ENCODE measurements around the gene TPGS1. TPM values are rescaled to one million over a fixed set of nuclear protein-coding genes. Genes with fewer than 3 reads are reported as not detected.

TPGS1 gene
- total RNA-seq, 1 donor from 2014 or later = 18.0 TPM

DNA sequence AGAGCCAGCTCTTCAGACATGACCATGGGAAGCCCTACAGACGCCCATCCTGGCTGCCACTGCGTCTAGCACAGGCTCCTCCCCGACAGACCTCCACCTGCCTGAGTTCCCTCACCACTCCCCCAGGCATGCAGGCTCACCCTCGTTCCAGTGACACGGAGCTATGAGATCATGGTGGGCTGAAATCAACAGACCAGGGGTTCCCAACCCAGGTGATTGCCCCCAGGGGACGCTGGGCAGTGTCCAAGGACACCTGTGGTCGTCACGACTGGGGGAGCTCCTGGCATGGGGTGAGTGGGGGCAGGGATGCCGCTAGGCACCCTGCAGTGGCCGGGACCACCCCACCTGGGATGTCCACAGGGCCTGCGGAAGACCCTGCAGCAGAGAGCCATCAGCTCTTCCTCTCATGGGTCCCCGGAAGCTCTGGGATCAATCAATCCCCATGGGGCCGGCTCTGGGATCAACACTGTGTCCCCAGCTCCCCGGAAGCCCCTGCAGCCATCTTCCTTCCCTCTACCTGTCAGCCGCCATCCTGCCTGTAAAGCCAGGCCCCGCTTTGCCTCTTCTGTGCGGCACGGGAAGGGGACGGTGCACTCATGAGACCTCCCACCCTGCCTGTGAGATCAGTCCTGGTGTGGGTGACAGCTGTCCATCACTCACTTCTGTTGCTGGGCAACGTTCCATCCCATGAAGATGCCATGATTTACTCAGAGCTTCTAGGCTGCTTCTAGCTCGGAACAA is 23.8 kb upstream of the TPGS1 start:
- Mint-ChIP-seq H3K4me1 (ENCODE audit: unreplicated experiment) (peaks cover 2% of the 10 kb centered on the region), H3K4me3 (ENCODE audit: unreplicated experiment) (no peak overlapping the region), H3K27me3 (ENCODE audit: unreplicated experiment) (peaks cover 15% of the 10 kb centered on the region), H3K9me3 (ENCODE audit: unreplicated experiment) (peaks cover 17% of the 10 kb centered on the region), H3K36me3 (ENCODE audit: low read depth, unreplicated experiment) (peaks cover 12% of the 10 kb centered on the region), H3K27ac (ENCODE audit: unreplicated experiment) (no peak overlapping the region)
- TF ChIP-seq CTCF (IDR thresholded peaks at IDR 0.05; ENCODE audit: unreplicated experiment) = no peak
- DNase-seq (ENCODE audit: low spot score) = no peak

DNA sequence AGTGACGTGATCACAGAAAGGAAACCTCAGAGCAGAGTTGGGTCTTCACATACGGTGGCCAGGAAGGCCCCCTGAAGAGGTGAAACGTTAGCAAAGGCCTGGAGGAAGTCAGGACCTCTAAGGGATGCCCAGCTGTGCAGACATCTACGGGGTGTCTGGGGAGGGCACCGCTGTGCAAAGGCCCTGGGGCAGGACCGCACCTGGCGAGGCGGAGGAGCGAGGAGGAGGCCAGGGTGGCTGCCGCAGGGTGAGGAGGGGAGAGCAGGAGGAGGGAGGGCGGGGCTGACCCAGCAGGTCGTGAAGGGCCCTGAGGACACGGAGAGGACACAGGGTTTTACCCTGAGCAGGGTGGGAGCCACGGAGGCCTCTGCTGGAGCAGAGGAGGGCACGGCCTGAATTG is 22.8 kb upstream of the TPGS1 start:
- Mint-ChIP-seq H3K36me3 (ENCODE audit: low read depth, unreplicated experiment) (peaks cover 12% of the 10 kb centered on the region), H3K27me3 (ENCODE audit: unreplicated experiment) (peaks cover 15% of the 10 kb centered on the region), H3K4me1 (ENCODE audit: unreplicated experiment) (peaks cover 2% of the 10 kb centered on the region), H3K4me3 (ENCODE audit: unreplicated experiment) (no peak overlapping the region), H3K9me3 (ENCODE audit: unreplicated experiment) (peaks cover 17% of the 10 kb centered on the region), H3K27ac (ENCODE audit: unreplicated experiment) (no peak overlapping the region)
- no peak for DNase-seq (ENCODE audit: low spot score)
- TF ChIP-seq CTCF (IDR thresholded peaks at IDR 0.05; ENCODE audit: unreplicated experiment) = no peak

- no peak for DNase-seq (ENCODE audit: low spot score)
- no peak overlapping the region for H3K4me3 Mint-ChIP-seq (ENCODE audit: unreplicated experiment)
- TF ChIP-seq CTCF (IDR thresholded peaks at IDR 0.05; ENCODE audit: unreplicated experiment) = no peak
- peaks cover 2% of the 10 kb centered on the region for H3K4me1 Mint-ChIP-seq (ENCODE audit: unreplicated experiment)
- peaks cover 15% of the 10 kb centered on the region for H3K27me3 Mint-ChIP-seq (ENCODE audit: unreplicated experiment)
- no peak overlapping the region for H3K27ac Mint-ChIP-seq (ENCODE audit: unreplicated experiment)
- H3K9me3 Mint-ChIP-seq (ENCODE audit: unreplicated experiment) = peaks cover 12% of the 10 kb centered on the region
- H3K36me3 Mint-ChIP-seq (ENCODE audit: low read depth, unreplicated experiment) = peaks cover 7% of the 10 kb centered on the region
Measured at GRCh38 chr19:485077-485476, 22.2 kb upstream of the TPGS1 start.

DNA sequence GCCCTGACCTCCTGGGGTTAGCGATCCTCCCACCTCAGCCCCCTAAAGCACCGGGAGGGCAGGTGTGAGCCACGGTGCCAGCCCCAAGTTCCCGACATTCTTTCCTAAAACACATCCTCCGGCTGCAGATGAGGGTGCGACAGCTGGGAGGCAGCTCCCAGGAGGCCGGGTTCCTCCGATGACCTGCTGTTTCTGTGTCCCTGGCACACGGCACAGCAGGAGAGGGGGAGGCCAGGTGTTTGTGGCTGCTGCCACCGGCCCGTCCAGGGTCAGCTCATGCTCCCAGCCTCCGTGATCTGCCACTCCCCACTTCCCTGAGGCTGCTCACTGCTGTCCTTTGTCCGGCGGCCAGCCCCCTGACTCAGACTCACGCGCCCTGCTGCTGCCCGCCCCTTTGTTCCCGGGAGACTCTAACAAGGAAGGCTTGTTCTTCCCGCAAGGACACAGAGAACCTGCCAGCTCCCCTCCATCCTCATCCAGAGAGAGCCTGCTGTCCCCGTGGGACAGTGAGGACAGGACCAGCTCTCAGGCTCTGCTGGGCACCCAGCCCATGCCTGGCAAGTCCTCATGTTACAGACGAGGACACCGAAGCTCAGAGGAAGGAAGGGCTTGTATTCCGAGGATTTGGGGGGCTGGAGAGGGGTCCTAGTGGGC is 21.6 kb upstream of the TPGS1 start:
- Mint-ChIP-seq H3K27me3 (ENCODE audit: unreplicated experiment) (peaks cover 10% of the 10 kb centered on the region), H3K27ac (ENCODE audit: unreplicated experiment) (no peak overlapping the region), H3K36me3 (ENCODE audit: low read depth, unreplicated experiment) (peaks cover 2% of the 10 kb centered on the region), H3K4me1 (ENCODE audit: unreplicated experiment) (no peaks in the 10 kb centered on the region), H3K4me3 (ENCODE audit: unreplicated experiment) (no peak overlapping the region), H3K9me3 (ENCODE audit: unreplicated experiment) (peaks cover 6% of the 10 kb centered on the region)
- no peak for TF ChIP-seq CTCF (IDR thresholded peaks at IDR 0.05; ENCODE audit: unreplicated experiment)
- DNase-seq (ENCODE audit: low spot score) = no peak
